Measurements from ENCODE around the gene FAF2. TPM values are rescaled to one million over a fixed set of nuclear protein-coding genes. Genes with fewer than 3 reads are reported as not detected.

FAF2 gene
- total RNA-seq, 2 experiments from 2014 or later = 37.6 to 44.8 TPM

DNA sequence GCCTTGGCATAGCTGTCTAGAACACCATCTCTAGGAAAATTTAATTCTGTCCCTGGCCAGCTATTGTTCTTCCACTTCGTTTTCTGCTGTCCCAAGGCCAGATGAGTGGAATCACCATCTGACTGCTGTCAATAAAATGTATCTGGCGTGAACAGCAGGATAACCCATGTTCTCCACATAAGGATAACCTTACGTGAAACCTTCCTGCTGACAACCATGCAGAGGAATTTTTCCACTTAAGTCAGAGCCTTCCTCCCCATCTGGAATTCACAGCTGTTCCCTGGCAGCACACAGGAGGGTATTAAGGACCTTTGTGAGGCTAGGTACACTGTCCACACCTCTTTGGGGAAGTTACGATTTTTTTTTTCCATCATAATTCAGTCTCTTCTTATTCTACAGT, 60.4 kb downstream of the FAF2 start:
- no peaks in the 10 kb centered on the region for H3K27me3 Mint-ChIP-seq
- H3K4me1 Mint-ChIP-seq = no peaks in the 10 kb centered on the region
- ChIA-PET POLR2A (interaction anchor here (1.0 kb wide), 1 partner anchor 19 kb away, joined by 4 read pairs; no protein-coding TSS in a partner anchor), CTCF (no interaction called here)
- ATAC-seq = no peak
- H3K27ac Mint-ChIP-seq = no peak overlapping the region
- H3K36me3 Mint-ChIP-seq (ENCODE audit: low read depth) = peaks cover 36% of the 10 kb centered on the region
- intact Hi-C loops (cut with DNase I, micrococcal nuclease) = no loop called here
- H3K4me3 Mint-ChIP-seq = no peak overlapping the region
- H3K9me3 Mint-ChIP-seq (ENCODE audit: low read depth) = no peaks in the 10 kb centered on the region
- no peak for DNase-seq

GRCh38 chr5:176513788-176514187, 65.6 kb downstream of the FAF2 start:
- ChIA-PET CTCF (interaction anchor here (0.6 kb wide), 1 partner anchor 40 kb away, joined by 3 read pairs; no protein-coding TSS in a partner anchor), POLR2A (no interaction called here)
- Mint-ChIP-seq H3K36me3 (ENCODE audit: low read depth) (peaks cover 3% of the 10 kb centered on the region), H3K27me3 (no peaks in the 10 kb centered on the region), H3K4me3 (no peak overlapping the region), H3K9me3 (ENCODE audit: low read depth) (no peaks in the 10 kb centered on the region), H3K27ac (no peak overlapping the region), H3K4me1 (peaks cover 8% of the 10 kb centered on the region)
- ATAC-seq = no peak
- no peak for DNase-seq
- intact Hi-C loops (cut with DNase I, micrococcal nuclease) = no loop called here

DNA sequence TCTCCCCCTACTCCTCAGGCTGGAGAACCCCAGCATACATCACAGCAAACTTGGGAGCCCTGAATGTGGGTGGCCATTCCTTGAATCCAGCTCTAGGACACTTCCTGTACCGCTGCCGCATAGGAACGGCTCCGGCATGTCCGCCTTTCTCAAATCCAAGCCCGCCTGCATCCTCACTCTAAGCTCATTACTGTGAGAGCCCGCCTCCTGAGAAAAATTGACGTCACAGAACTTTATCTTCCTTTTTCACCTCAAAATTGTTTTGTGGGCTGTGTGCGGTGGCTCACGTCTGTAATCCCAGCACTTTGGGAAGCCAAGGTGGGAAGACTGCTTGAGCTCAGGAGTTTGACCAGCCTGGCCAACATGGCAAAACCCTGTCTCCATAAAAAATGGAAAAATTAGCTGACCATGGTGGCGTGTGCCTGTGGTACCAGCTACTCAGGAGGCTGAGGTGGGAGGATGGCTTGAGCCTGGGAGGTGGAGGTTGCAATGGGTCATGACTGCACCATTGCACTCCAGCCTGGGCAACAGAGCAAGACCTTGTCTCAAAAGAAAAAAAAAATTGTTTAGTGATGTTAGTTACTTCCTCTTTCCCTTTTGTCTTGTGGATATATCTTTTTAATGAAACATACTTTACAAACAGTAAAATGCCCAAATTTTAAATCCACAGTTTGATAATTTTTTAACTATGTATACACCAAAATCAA, 66.2 kb downstream of the FAF2 start:
- H3K4me1 Mint-ChIP-seq = peaks cover 8% of the 10 kb centered on the region
- H3K27me3 Mint-ChIP-seq = no peaks in the 10 kb centered on the region
- peaks cover 2% of the 10 kb centered on the region for H3K36me3 Mint-ChIP-seq (ENCODE audit: low read depth)
- ATAC-seq = no peak
- ChIA-PET POLR2A (no interaction called here), CTCF (interaction anchor here (0.6 kb wide), 1 partner anchor 41 kb away, joined by 3 read pairs; no protein-coding TSS in a partner anchor)
- intact Hi-C loops (cut with DNase I, micrococcal nuclease) = no loop called here
- H3K27ac Mint-ChIP-seq = no peak overlapping the region
- no peak overlapping the region for H3K4me3 Mint-ChIP-seq
- no peaks in the 10 kb centered on the region for H3K9me3 Mint-ChIP-seq (ENCODE audit: low read depth)
- no peak for DNase-seq

DNA sequence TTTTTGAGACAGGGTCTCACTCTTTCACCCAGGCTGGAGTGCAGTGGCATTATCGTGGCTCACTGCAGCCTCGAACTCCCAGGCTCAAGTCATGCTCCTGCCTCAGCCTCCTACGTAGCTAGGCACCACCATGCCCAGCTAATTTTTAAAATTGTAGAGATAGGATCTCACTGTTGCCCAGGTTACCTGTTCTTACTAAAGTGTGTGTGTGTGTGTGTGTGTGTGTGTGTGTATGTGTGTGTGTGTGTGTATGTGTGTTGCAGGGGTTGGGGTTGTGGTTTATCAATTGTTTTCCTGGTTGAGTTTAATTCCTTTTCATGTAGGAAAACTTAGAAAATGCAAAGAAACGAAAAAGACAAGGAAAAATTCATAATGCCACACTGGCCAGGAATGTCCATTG, 67.2 kb downstream of the FAF2 start:
- Mint-ChIP-seq H3K4me1 (peaks cover 8% of the 10 kb centered on the region), H3K4me3 (no peak overlapping the region), H3K36me3 (ENCODE audit: low read depth) (no peaks in the 10 kb centered on the region), H3K9me3 (ENCODE audit: low read depth) (no peaks in the 10 kb centered on the region), H3K27me3 (no peaks in the 10 kb centered on the region), H3K27ac (no peak overlapping the region)
- intact Hi-C loops (cut with DNase I, micrococcal nuclease) = no loop called here
- ATAC-seq (no peak), DNase-seq (no peak)
- ChIA-PET POLR2A (no interaction called here), CTCF (no interaction called here)

DNA sequence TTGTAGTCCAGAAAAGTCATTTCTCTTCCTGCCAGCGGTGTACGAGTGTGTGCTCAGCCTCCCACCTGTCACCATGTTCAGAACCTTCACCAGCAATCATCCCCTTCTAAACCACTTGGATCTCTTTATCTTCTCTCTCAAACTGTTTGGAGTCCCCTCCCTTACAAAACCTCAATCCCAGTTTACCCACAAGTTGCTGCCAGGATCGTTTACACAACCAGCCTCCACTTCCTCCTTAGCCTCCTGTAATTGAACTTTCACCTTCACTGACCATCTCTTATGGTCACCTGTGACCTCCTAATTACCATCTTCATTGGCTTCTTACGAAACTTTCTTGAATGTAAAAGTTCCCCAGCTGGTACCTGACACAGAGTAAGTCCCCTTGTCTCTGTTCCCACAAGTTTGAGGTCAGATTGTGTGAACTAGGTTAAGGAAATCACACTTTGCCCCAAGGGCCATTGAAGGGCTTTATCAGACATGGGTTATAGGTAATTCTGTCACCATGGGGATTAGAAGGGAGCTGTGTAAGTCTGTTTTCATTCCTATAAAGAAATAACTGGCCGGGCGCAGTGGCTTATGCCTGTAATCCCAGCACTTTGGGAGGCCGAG, 69.0 kb downstream of the FAF2 start:
- no peak for ATAC-seq
- Mint-ChIP-seq H3K27me3 (no peaks in the 10 kb centered on the region), H3K36me3 (ENCODE audit: low read depth) (no peaks in the 10 kb centered on the region), H3K9me3 (ENCODE audit: low read depth) (no peaks in the 10 kb centered on the region), H3K4me1 (peaks cover 8% of the 10 kb centered on the region), H3K4me3 (no peak overlapping the region), H3K27ac (no peak overlapping the region)
- CTCF ChIA-PET = no interaction called here
- intact Hi-C loops (cut with DNase I, micrococcal nuclease) = no loop called here
- POLR2A ChIA-PET = no interaction called here
- DNase-seq = no peak

GRCh38 chr5:176519810-176520720, 71.9 kb downstream of the FAF2 start:
- no peak overlapping the region for H3K27ac Mint-ChIP-seq
- ATAC-seq (no peak), DNase-seq (no peak)
- no peaks in the 10 kb centered on the region for H3K9me3 Mint-ChIP-seq (ENCODE audit: low read depth)
- ChIA-PET POLR2A (no interaction called here), CTCF (no interaction called here)
- intact Hi-C loops (cut with DNase I, micrococcal nuclease) = no loop called here
- H3K36me3 Mint-ChIP-seq (ENCODE audit: low read depth) = no peaks in the 10 kb centered on the region
- H3K4me3 Mint-ChIP-seq = no peak overlapping the region
- no peaks in the 10 kb centered on the region for H3K27me3 Mint-ChIP-seq
- H3K4me1 Mint-ChIP-seq = peaks cover 18% of the 10 kb centered on the region

DNA sequence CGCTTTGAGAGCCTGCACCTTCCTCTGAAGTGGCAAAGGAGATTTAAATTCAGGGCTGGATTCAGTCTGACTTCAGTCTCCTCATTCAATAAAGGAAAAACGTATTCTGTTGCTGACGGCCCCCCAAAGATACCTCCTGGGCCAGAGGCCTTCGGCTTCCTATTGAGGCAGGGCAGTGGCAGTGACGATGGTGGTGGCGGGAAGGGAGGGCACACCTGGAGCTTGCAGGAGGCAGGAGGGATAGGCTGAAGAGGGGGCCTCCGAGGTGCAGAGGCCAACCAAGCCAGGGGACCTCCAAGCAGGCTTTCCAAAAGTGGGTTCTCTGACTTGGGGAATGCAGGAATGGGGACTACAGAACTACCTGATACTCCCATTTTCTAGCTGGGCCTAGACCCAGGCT, 73.1 kb downstream of the FAF2 start:
- POLR2A ChIA-PET = interaction anchor here (0.8 kb wide), 1 partner anchor 1683 kb away, joined by 4 read pairs; no protein-coding TSS in a partner anchor
- intact Hi-C loops (cut with DNase I, micrococcal nuclease) = no loop called here
- ATAC-seq (no peak), DNase-seq (no peak)
- Mint-ChIP-seq H3K4me3 (no peak overlapping the region), H3K27ac (no peak overlapping the region), H3K36me3 (ENCODE audit: low read depth) (no peaks in the 10 kb centered on the region), H3K9me3 (ENCODE audit: low read depth) (no peaks in the 10 kb centered on the region), H3K4me1 (peaks cover 14% of the 10 kb centered on the region), H3K27me3 (no peaks in the 10 kb centered on the region)
- CTCF ChIA-PET = interaction anchor here (0.9 kb wide), 1 partner anchor 19 kb away, joined by 3 read pairs; no protein-coding TSS in a partner anchor

DNA sequence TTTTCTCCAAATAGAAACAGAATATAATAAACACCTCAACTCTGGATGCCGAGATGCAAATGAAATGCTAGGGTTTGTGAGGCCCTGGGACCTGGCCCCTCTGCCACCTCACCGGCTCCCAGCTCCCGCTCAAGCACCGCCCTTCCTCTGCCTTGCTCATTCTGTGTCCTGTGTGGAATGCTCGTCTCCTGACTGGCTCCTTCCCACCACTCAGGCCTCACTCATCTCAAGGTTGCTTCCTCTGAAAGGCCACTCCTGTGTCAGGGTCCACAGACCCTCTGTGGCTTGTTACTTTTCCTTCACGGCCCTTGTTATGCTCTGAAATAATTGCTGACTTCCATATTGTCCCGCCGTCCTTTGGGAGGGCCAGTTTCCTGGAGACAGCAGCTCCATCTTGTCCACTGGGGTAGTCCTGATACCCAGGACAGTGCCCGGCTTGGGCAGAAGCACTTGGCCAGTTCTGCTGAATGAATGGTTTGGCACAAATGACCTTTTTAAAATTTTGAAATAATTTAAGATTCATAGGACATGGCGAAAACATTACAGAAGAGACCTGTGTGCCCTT, 73.6 kb downstream of the FAF2 start:
- no peak for DNase-seq
- Mint-ChIP-seq H3K36me3 (ENCODE audit: low read depth) (no peaks in the 10 kb centered on the region), H3K4me1 (peaks cover 14% of the 10 kb centered on the region), H3K4me3 (no peak overlapping the region), H3K27ac (no peak overlapping the region), H3K27me3 (no peaks in the 10 kb centered on the region), H3K9me3 (ENCODE audit: low read depth) (no peaks in the 10 kb centered on the region)
- CTCF ChIA-PET = interaction anchor here (0.9 kb wide), 1 partner anchor 19 kb away, joined by 3 read pairs; no protein-coding TSS in a partner anchor
- POLR2A ChIA-PET = interaction anchor here (0.8 kb wide), 1 partner anchor 1683 kb away, joined by 4 read pairs; no protein-coding TSS in a partner anchor
- ATAC-seq = no peak
- intact Hi-C loops (cut with DNase I, micrococcal nuclease) = no loop called here

DNA sequence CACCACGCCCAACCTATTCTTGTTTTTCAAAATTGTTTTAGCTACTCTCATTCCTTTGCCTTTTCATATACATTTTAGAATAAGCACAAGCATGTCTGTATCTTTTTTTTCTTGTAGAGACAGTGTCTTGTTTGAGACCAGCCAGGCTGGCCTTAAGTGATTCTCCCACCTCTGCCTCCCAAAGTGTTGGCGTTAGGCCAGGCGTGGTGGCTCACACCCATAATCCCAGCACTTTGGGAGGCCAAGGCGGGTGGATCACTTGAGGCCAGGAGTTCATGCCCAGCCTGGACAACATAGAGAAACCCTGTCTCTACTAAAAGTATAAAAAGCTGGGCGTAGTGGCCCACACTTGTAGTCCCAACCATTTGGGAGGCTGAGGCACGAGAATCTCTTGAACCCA, 76.0 kb downstream of the FAF2 start:
- ChIA-PET POLR2A (no interaction called here), CTCF (interaction anchor here (0.6 kb wide), 1 partner anchor 73 kb away, joined by 3 read pairs; no protein-coding TSS in a partner anchor)
- Mint-ChIP-seq H3K27me3 (no peaks in the 10 kb centered on the region), H3K27ac (no peak overlapping the region), H3K9me3 (ENCODE audit: low read depth) (no peaks in the 10 kb centered on the region), H3K36me3 (ENCODE audit: low read depth) (peaks cover 1% of the 10 kb centered on the region), H3K4me3 (no peak overlapping the region), H3K4me1 (peaks cover 10% of the 10 kb centered on the region)
- intact Hi-C loops (cut with DNase I, micrococcal nuclease) = no loop called here
- no peak for DNase-seq
- ATAC-seq = no peak

DNA sequence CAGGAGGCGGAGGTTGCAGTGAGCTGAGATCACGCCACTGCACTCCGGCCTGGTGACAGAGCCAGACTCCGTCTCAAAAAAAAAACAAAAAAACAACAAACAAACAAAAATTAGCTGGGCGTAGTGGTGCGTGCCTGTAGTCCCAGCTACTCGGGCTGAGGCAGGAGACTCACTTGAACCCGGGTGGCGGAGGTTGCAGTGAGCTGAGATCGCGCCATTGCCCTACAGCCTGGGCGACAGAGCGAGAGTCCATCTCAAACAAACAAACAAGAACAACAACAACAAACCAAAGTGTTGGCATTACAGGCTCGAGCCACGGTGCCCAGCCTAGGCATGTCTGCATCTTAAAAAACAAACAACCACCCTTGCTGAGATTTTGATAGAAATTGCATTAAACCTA, 76.8 kb downstream of the FAF2 start:
- intact Hi-C loops (cut with DNase I, micrococcal nuclease) = no loop called here
- Mint-ChIP-seq H3K27me3 (no peaks in the 10 kb centered on the region), H3K9me3 (ENCODE audit: low read depth) (no peaks in the 10 kb centered on the region), H3K4me1 (peaks cover 15% of the 10 kb centered on the region), H3K27ac (no peak overlapping the region), H3K4me3 (no peak overlapping the region), H3K36me3 (ENCODE audit: low read depth) (peaks cover 7% of the 10 kb centered on the region)
- CTCF ChIA-PET = no interaction called here
- no peak for ATAC-seq
- no peak for DNase-seq
- POLR2A ChIA-PET = no interaction called here

GRCh38 chr5:176525677-176526076, 77.5 kb downstream of the FAF2 start:
- Mint-ChIP-seq H3K9me3 (ENCODE audit: low read depth) (no peaks in the 10 kb centered on the region), H3K4me1 (peaks cover 15% of the 10 kb centered on the region), H3K4me3 (no peak overlapping the region), H3K27me3 (no peaks in the 10 kb centered on the region), H3K36me3 (ENCODE audit: low read depth) (peaks cover 9% of the 10 kb centered on the region), H3K27ac (no peak overlapping the region)
- CTCF ChIA-PET = interaction anchor here (0.6 kb wide), 1 partner anchor 96 kb away, joined by 3 read pairs; no protein-coding TSS in a partner anchor
- ATAC-seq = no peak
- intact Hi-C loops (cut with DNase I, micrococcal nuclease) = no loop called here
- POLR2A ChIA-PET = no interaction called here
- no peak for DNase-seq
